GM12864 (cell line): ENCODE measurements around the gene ST8SIA6.

Source experiments
- DNase-seq: peaks from one replicate; pipeline ENCODE4 v3.0.0-alpha.2; 2011; ENCODE audit warnings: low read depth
- H3K4me3 ChIP-seq: 2 replicates; pipeline ENCODE4 v1.5.1; 2011; ENCODE audit warnings: mild to moderate bottlenecking, low read depth, low read length, control low read depth
- TF ChIP-seq, protein P1 (sequence below): IDR thresholded peaks from 2 replicates; pipeline ENCODE4 v1.5.1; 2011; ENCODE audit warnings: low read depth, mild to moderate bottlenecking, moderate library complexity, low read length, control low read depth, inconsistent platforms; ENCODE audit errors: missing control alignments

Gene ST8SIA6

DNA sequence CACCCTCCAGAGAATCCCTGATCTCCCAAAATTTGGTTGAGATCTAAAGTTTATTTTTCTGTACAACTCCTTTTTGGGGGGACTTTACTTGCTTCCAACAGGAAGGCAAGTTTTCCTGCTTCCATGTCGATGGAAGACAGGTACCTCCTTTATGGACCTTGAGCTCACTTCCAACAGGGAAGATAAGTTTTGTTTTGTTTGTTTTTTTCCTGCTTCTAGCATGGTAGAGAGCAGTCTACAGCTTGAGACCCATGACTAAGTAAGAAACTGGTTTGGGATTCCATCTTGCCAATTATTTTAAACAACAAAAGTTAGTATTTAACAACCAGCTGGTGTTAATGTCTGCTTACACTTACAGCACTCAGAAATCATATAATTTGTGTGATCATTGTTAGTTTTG is 74.4 kb downstream of the ST8SIA6 start:
- no peak overlapping the region for H3K4me3 ChIP-seq
- TF ChIP-seq, protein P1, sequence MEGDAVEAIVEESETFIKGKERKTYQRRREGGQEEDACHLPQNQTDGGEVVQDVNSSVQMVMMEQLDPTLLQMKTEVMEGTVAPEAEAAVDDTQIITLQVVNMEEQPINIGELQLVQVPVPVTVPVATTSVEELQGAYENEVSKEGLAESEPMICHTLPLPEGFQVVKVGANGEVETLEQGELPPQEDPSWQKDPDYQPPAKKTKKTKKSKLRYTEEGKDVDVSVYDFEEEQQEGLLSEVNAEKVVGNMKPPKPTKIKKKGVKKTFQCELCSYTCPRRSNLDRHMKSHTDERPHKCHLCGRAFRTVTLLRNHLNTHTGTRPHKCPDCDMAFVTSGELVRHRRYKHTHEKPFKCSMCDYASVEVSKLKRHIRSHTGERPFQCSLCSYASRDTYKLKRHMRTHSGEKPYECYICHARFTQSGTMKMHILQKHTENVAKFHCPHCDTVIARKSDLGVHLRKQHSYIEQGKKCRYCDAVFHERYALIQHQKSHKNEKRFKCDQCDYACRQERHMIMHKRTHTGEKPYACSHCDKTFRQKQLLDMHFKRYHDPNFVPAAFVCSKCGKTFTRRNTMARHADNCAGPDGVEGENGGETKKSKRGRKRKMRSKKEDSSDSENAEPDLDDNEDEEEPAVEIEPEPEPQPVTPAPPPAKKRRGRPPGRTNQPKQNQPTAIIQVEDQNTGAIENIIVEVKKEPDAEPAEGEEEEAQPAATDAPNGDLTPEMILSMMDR, result no peak
- no peak for DNase-seq

- DNase-seq, result no peak
- TF ChIP-seq, protein P1, result no peak
- H3K4me3 ChIP-seq, result no peak overlapping the region
Observed at GRCh38 chr10:17379151-17379690, 75.2 kb downstream of the ST8SIA6 start.

DNA sequence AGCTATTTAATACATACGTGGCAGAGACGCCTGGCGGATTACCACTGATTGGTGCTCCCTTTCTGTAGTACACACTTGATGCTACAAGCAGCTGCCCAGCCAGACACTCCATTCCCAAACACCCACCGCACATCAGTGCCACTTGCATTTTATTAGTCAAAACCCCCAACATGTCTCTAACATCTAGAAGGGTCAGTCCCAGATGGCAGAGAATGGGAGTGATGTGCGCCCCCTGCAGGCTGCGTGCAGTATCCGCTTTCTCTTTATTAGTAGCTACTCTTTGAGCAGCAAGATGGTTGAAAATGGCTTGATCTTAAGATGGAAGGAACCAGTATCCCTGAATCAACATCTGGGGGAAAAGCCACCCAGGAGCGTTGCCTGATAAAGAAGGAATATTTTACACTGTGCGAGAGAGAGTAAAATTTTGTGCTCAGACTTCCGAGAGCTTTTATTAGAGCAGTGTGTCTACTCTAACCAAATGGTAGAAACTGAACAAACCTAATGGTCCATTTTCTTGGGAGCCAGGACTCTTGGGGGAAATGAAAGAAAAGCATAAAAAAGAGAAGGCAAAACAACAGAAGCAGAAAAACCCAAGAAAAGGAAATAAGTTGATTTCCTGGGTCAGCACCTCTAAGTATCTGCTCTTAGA is 78.3 kb downstream of the ST8SIA6 start:
- H3K4me3 ChIP-seq, result no peak overlapping the region
- TF ChIP-seq, protein P1, result peak; percentile 83
- no peak for DNase-seq

- TF ChIP-seq, protein P1, result no peak
- DNase-seq, result no peak
- no peak overlapping the region for H3K4me3 ChIP-seq
Observed at GRCh38 chr10:17368708-17369272, 85.6 kb downstream of the ST8SIA6 start.

DNA sequence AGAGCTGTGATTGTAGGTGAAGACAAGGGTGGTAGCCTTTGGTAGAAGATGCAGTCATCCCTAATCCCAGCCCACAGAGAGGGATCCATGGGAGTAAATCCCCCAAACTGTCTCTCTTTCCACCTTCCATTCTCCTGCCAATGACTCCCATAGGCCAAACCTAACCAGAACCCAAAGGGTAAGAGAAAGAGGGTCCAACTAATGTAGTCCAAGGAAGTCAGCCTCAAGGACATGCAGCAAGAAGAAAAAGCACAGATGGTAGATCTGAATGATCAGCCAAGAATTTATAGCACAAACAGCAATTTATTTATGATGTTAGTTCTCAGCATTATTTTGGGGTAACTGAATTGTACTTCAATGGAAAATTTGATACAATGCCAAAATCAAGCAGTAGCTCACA is 87.7 kb downstream of the ST8SIA6 start:
- no peak overlapping the region for H3K4me3 ChIP-seq
- no peak for DNase-seq
- TF ChIP-seq, protein P1, result no peak

- DNase-seq, result no peak
- TF ChIP-seq, protein P1, result no peak
- no peak overlapping the region for H3K4me3 ChIP-seq
Observed at GRCh38 chr10:17365402-17365801, 89.0 kb downstream of the ST8SIA6 start.

- H3K4me3 ChIP-seq, result no peak overlapping the region
- TF ChIP-seq, protein P1, result no peak
Observed at GRCh38 chr10:17358461-17358860, 95.9 kb downstream of the ST8SIA6 start.

More at GRCh38 chr10:17358461-17358860, 95.9 kb downstream of the ST8SIA6 start:
- no peak for DNase-seq
